ENCODE results near the gene RNLS. TPM values are rescaled to one million over a fixed set of nuclear protein-coding genes. Genes with fewer than 3 reads are reported as not detected.

RNLS gene
- polyA plus RNA-seq, 2 of the 4 experiments (the other 2 are of a cell fraction) = 11.7 to 16.8 TPM

DNA sequence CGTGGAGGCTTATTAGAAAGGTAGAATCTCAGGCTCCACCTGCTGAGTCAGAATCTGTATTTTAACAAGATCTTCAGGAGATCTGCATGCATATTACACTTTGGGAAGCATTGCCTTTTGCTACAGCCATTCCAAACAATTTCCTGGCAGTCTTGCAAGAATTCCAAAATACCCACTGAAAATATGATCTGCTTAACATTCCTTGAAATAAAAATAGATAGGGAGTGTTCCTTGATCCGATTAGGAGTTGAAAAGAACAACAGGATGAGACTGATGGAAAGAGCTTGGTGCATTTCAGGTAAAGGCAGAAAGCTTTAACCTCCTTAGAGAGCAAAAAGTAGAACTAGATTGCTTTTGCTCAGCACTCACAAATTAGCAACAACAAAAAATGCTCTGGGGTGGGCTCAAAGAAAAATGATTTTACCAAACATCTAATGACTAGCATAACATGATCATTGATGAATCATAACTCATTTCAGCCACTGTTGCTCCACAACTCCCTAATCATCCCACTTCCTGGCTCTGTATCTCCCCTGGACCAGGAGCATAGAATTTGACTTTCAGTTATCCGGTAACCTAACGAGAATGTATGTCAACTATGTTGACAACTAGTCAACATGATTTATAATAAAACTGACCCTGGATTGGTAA lies 115.2 kb downstream of the RNLS start:
- DNase-seq (ENCODE audit: low read depth in 1 of 2, low spot score in 1 of 2) (no peak), FAIRE-seq (no peak), ATAC-seq (no peak)
- Histone ChIP-seq H3K4me3 (no peak overlapping the region), H3K9me3 (no peaks in the 10 kb centered on the region), H3K27ac (no peak overlapping the region), H3K4me1 (no peaks in the 10 kb centered on the region), H3K4me2 (no peak overlapping the region)
- CTCF ChIA-PET = interaction anchor here (2.6 kb wide), 1 partner anchor 85 kb away, joined by 7 read pairs; no protein-coding TSS in a partner anchor
- POLR2A ChIA-PET = no interaction called here
- TF ChIP-seq RCOR1 (IDR thresholded peaks at IDR 0.05; ENCODE audit: low read depth, low read length) (no peak), EP300 (IDR thresholded peaks at IDR 0.05) (no peak), NFE2L2 (conservative IDR thresholded peaks at IDR 0.05; ENCODE audit: low read length) (no peak), SMC3 (IDR thresholded peaks at IDR 0.05) (no peak), ZSCAN20 (CRISPR knock-in tag; IDR thresholded peaks at IDR 0.05) (no peak), NPAS2 (CRISPR knock-in tag; IDR thresholded peaks at IDR 0.05; ENCODE audit: borderline replicate concordance) (no peak), KDM1A (IDR thresholded peaks at IDR 0.05; ENCODE audit: low read depth) (no peak), ESRRA (IDR thresholded peaks at IDR 0.05; ENCODE audit: borderline replicate concordance, low read length) (no peak), HOXB13 (CRISPR knock-in tag; IDR thresholded peaks at IDR 0.05; ENCODE audit: low read depth) (no peak), RARB (CRISPR knock-in tag; IDR thresholded peaks at IDR 0.05) (no peak), ZFP36 (IDR thresholded peaks at IDR 0.05; ENCODE audit: borderline replicate concordance, partially characterized antibody) (no peak), FOSB (CRISPR knock-in tag; IDR thresholded peaks at IDR 0.05) (no peak), RNF2 (IDR thresholded peaks at IDR 0.05; ENCODE audit: borderline replicate concordance, low read depth) (no peak), CHD4 (IDR thresholded peaks at IDR 0.05; ENCODE audit: borderline replicate concordance) (no peak), HDAC2 (IDR thresholded peaks at IDR 0.05) (no peak), ZNF302 (CRISPR knock-in tag; IDR thresholded peaks at IDR 0.05) (no peak)
- TF ChIP-seq, protein P1, sequence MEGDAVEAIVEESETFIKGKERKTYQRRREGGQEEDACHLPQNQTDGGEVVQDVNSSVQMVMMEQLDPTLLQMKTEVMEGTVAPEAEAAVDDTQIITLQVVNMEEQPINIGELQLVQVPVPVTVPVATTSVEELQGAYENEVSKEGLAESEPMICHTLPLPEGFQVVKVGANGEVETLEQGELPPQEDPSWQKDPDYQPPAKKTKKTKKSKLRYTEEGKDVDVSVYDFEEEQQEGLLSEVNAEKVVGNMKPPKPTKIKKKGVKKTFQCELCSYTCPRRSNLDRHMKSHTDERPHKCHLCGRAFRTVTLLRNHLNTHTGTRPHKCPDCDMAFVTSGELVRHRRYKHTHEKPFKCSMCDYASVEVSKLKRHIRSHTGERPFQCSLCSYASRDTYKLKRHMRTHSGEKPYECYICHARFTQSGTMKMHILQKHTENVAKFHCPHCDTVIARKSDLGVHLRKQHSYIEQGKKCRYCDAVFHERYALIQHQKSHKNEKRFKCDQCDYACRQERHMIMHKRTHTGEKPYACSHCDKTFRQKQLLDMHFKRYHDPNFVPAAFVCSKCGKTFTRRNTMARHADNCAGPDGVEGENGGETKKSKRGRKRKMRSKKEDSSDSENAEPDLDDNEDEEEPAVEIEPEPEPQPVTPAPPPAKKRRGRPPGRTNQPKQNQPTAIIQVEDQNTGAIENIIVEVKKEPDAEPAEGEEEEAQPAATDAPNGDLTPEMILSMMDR (IDR thresholded peaks at IDR 0.05) = no peak
- TF ChIP-seq, protein P2, sequence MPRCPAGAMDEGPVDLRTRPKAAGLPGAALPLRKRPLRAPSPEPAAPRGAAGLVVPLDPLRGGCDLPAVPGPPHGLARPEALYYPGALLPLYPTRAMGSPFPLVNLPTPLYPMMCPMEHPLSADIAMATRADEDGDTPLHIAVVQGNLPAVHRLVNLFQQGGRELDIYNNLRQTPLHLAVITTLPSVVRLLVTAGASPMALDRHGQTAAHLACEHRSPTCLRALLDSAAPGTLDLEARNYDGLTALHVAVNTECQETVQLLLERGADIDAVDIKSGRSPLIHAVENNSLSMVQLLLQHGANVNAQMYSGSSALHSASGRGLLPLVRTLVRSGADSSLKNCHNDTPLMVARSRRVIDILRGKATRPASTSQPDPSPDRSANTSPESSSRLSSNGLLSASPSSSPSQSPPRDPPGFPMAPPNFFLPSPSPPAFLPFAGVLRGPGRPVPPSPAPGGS (IDR thresholded peaks at IDR 0.05) = no peak
- TF ChIP-seq, protein P3, sequence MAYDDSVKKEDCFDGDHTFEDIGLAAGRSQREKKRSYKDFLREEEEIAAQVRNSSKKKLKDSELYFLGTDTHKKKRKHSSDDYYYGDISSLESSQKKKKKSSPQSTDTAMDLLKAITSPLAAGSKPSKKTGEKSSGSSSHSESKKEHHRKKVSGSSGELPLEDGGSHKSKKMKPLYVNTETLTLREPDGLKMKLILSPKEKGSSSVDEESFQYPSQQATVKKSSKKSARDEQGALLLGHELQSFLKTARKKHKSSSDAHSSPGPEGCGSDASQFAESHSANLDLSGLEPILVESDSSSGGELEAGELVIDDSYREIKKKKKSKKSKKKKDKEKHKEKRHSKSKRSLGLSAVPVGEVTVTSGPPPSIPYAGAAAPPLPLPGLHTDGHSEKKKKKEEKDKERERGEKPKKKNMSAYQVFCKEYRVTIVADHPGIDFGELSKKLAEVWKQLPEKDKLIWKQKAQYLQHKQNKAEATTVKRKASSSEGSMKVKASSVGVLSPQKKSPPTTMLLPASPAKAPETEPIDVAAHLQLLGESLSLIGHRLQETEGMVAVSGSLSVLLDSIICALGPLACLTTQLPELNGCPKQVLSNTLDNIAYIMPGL (CRISPR knock-in tag; IDR thresholded peaks at IDR 0.05; ENCODE audit: borderline replicate concordance) = no peak
- 39% methylated on average over 4 of the region's 4 CpGs for WGBS (ENCODE audit: missing lambda C conversion rate)

DNA sequence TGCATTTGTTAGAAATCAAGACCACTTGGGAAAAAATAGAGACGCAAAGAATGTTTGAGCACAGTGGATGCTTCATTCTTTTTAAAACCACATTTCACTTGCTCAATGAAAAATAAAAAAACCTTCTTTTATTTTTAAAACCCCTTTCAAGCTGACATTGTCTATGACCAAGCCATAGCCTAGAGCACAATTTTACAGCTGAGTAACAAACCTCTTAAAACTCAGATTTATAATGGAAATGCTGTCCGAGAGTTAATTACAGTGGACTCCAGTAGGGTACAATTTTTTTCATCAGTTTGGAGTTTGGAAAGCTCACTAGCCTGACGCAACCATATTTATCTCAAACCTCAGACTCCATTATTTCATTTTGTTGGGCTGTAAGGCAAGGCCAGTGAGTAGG lies 116.3 kb downstream of the RNLS start:
- no peak for FAIRE-seq
- Histone ChIP-seq H3K4me2 (no peak overlapping the region), H3K27ac (no peak overlapping the region), H3K4me3 (no peak overlapping the region), H3K9me3 (no peaks in the 10 kb centered on the region), H3K4me1 (no peaks in the 10 kb centered on the region)
- TF ChIP-seq RARB (CRISPR knock-in tag; IDR thresholded peaks at IDR 0.05) = no peak
- TF ChIP-seq, protein P4, sequence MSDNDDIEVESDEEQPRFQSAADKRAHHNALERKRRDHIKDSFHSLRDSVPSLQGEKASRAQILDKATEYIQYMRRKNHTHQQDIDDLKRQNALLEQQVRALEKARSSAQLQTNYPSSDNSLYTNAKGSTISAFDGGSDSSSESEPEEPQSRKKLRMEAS (IDR thresholded peaks at IDR 0.05) = no peak
- TF ChIP-seq PHF8 (IDR thresholded peaks at IDR 0.05; ENCODE audit: borderline replicate concordance, low read depth) = no peak
- TF ChIP-seq TFCP2L1 (CRISPR knock-in tag; IDR thresholded peaks at IDR 0.05) = no peak
- TF ChIP-seq HOXB13 (CRISPR knock-in tag; IDR thresholded peaks at IDR 0.05; ENCODE audit: low read depth) = no peak
- TF ChIP-seq RAD21 (conservative IDR thresholded peaks at IDR 0.05 in 1 of 2, IDR thresholded peaks at IDR 0.05 in 1 of 2) = no peak
- TF ChIP-seq CBX8 (IDR thresholded peaks at IDR 0.05) = no peak
- no peak for TF ChIP-seq ZC3H11A (IDR thresholded peaks at IDR 0.05)
- CTCF ChIA-PET = interaction anchor here (2.6 kb wide), 1 partner anchor 86 kb away, joined by 7 read pairs; no protein-coding TSS in a partner anchor
- no peak for ATAC-seq
- DNase-seq (ENCODE audit: low read depth in 1 of 2, low spot score in 1 of 2) = no peak
- WGBS (ENCODE audit: missing lambda C conversion rate) = 78% methylated on average over 3 of the region's 3 CpGs
- POLR2A ChIA-PET = no interaction called here
